GM12872 (cell line): ENCODE measurements around the gene FAM222B.

Source experiments
- TF ChIP-seq, protein P1 (sequence below): IDR thresholded peaks from 3 replicates; pipeline ENCODE4 v1.5.1; 2011; ENCODE audit warnings: low read depth, mild to moderate bottlenecking, low read length, moderate library complexity; ENCODE audit not compliant: insufficient read depth

Gene FAM222B

DNA sequence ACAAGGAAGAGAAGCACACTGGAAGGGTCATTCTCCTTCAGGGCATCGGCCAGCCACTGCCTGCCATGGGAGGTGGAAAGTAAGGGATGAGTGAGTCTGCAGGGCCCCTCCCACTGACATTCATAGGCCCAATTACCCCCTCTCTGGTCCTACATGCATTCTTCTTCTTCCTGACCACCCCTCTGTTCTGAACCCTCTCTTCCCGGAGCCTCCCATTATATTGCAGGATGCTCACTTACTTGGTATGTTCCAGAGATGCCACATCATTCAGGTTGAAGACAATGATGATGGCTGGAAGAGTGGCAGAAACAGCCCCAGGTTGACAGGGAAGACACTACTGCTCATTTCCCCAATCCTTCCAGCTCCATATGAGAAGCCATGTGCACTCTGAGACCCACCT, 127.4 kb downstream of the FAM222B start:
- TF ChIP-seq, protein P1, sequence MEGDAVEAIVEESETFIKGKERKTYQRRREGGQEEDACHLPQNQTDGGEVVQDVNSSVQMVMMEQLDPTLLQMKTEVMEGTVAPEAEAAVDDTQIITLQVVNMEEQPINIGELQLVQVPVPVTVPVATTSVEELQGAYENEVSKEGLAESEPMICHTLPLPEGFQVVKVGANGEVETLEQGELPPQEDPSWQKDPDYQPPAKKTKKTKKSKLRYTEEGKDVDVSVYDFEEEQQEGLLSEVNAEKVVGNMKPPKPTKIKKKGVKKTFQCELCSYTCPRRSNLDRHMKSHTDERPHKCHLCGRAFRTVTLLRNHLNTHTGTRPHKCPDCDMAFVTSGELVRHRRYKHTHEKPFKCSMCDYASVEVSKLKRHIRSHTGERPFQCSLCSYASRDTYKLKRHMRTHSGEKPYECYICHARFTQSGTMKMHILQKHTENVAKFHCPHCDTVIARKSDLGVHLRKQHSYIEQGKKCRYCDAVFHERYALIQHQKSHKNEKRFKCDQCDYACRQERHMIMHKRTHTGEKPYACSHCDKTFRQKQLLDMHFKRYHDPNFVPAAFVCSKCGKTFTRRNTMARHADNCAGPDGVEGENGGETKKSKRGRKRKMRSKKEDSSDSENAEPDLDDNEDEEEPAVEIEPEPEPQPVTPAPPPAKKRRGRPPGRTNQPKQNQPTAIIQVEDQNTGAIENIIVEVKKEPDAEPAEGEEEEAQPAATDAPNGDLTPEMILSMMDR, result no peak

- TF ChIP-seq, protein P1, result no peak
Measured at GRCh38 chr17:28714281-28714680, 128.3 kb downstream of the FAM222B start.

- TF ChIP-seq, protein P1, result no peak
Measured at GRCh38 chr17:28712705-28713415, 129.7 kb downstream of the FAM222B start.

GRCh38 chr17:28712032-28712704, 130.4 kb downstream of the FAM222B start:
- TF ChIP-seq, protein P1, result peak; percentile 41; the same call in 2 of the 3 replicates

GRCh38 chr17:28711723-28712031, 130.9 kb downstream of the FAM222B start, which contains the start of gene PROCA1:
Gene PROCA1 (minus strand): TSS chr17:28711888. CDS start chr17:28711660, 228 bp downstream.
- TF ChIP-seq, protein P1, result no peak

- TF ChIP-seq, protein P1, result no peak
Measured at GRCh38 chr17:28710861-28711722, 131.5 kb downstream of the FAM222B start.

GRCh38 chr17:28707339-28707720, 135.3 kb downstream of the FAM222B start:
- TF ChIP-seq, protein P1, result no peak
